HL-60 (cell line): ENCODE measurements around the gene GOLGA8J.

Experiments
- DNase-seq, 2 experiments: peaks; one replicate each; pipeline ENCODE4 v3.0.0-alpha.2; 2010 to 2020; ENCODE audit warnings: low read depth in 1 of 2, low spot score in 1 of 2
- H3K27ac ChIP-seq: fragments of 250-450 bp; sonication (Bioruptor Pico); replicated peaks from 2 replicates; pipeline ENCODE4 v1.5.1; 2020; ENCODE audit warnings: mild to moderate bottlenecking, moderate library complexity
- H3K27me3 ChIP-seq: fragments of 250-450 bp; sonication (Bioruptor Pico); 2 replicates; pipeline ENCODE4 v1.5.1; 2021; ENCODE audit warnings: mild to moderate bottlenecking, moderate library complexity; ENCODE audit not compliant: insufficient read depth, poor library complexity, severe bottlenecking
- H3K4me3 ChIP-seq: replicated peaks from 2 replicates; pipeline ENCODE4 v1.5.1; 2011; ENCODE audit warnings: mild to moderate bottlenecking, control low read depth, low read length; ENCODE audit not compliant: insufficient read depth
- CTCF ChIP-seq: IDR thresholded peaks from one replicate; pipeline ENCODE4 v1.5.1; 2011; ENCODE audit warnings: low read length, control low read depth, inconsistent platforms; ENCODE audit not compliant: insufficient read depth
- GABPA ChIP-seq: IDR thresholded peaks from 2 replicates; pipeline ENCODE4 v1.6.1; 2012; ENCODE audit warnings: low read depth
- POLR2AphosphoS5 ChIP-seq: IDR thresholded peaks from 2 replicates; pipeline ENCODE4 v1.6.1; 2012; ENCODE audit warnings: low read depth
- REST ChIP-seq: IDR thresholded peaks from 2 replicates; pipeline ENCODE4 v1.6.1; 2012; ENCODE audit warnings: low read depth; ENCODE audit not compliant: insufficient replicate concordance
- SPI1 ChIP-seq: IDR thresholded peaks from 2 replicates; pipeline ENCODE4 v1.6.1; 2012; ENCODE audit warnings: low read depth, mild to moderate bottlenecking, borderline replicate concordance

GOLGA8J gene

GRCh38 chr15:30038667-30039523, 43.9 kb upstream of the GOLGA8J start:
- H3K27me3 ChIP-seq, result no peaks in the 10 kb centered on the region
- no peak overlapping the region for H3K27ac ChIP-seq
- no peak for DNase-seq
- TF ChIP-seq POLR2AphosphoS5 (no peak), REST (no peak), CTCF (no peak), GABPA (no peak), SPI1 (no peak)
- H3K4me3 ChIP-seq, result no peak overlapping the region

- DNase-seq, result no peak
- no peak overlapping the region for H3K27ac ChIP-seq
- TF ChIP-seq SPI1, result no peak
- no peak for TF ChIP-seq POLR2AphosphoS5
- TF ChIP-seq REST, result no peak
- TF ChIP-seq CTCF, result no peak
- TF ChIP-seq GABPA, result no peak
- no peak overlapping the region for H3K4me3 ChIP-seq
- no peaks in the 10 kb centered on the region for H3K27me3 ChIP-seq
These were observed 40.9 kb upstream of the GOLGA8J start for GRCh38 chr15:30041868-30042267.

GRCh38 chr15:30042556-30042955, 40.2 kb upstream of the GOLGA8J start:
- TF ChIP-seq GABPA, result no peak
- TF ChIP-seq REST, result no peak
- no peak for TF ChIP-seq SPI1
- TF ChIP-seq CTCF, result no peak
- TF ChIP-seq POLR2AphosphoS5, result no peak
- H3K4me3 ChIP-seq, result no peak overlapping the region
- DNase-seq, result no peak
- H3K27me3 ChIP-seq, result no peaks in the 10 kb centered on the region
- H3K27ac ChIP-seq, result no peak overlapping the region
